Mesothelial cell of epicardium (in vitro differentiated cells): ENCODE data around the gene TMEM141. TPM values are rescaled to one million over a fixed set of nuclear protein-coding genes. Genes with fewer than 3 reads are reported as not detected.

Experiments used
- DNase-seq, 2 experiments: peaks; one replicate each; pipeline ENCODE4 v3.0.0; 2021; ENCODE audit warnings: low spot score in 2 of 2; ENCODE audit not compliant: unreplicated experiment in 2 of 2
- H3K27ac Mint-ChIP-seq: 2 replicates; pipeline ENCODE4 v1.8.0; 2021; ENCODE audit warnings: mixed read lengths
- H3K27me3 Mint-ChIP-seq: 2 replicates; pipeline ENCODE4 v1.8.0; 2021; ENCODE audit warnings: low read depth, mixed read lengths
- H3K36me3 Mint-ChIP-seq: 2 replicates; pipeline ENCODE4 v1.8.0; 2021; ENCODE audit warnings: mixed read lengths
- H3K4me1 Mint-ChIP-seq: 2 replicates; pipeline ENCODE4 v1.8.0; 2021; ENCODE audit warnings: mixed read lengths
- H3K4me3 Mint-ChIP-seq: 2 replicates; pipeline ENCODE4 v1.8.0; 2021; ENCODE audit warnings: mild to moderate bottlenecking, moderate library complexity, mixed read lengths
- H3K9me3 Mint-ChIP-seq: 2 replicates; pipeline ENCODE4 v1.8.0; 2021; ENCODE audit warnings: mixed read lengths
- CTCF ChIP-seq: fragments of 200-600 bp; sonication (generic); IDR thresholded peaks from one replicate; pipeline ENCODE4 v1.5.0; 2021; ENCODE audit warnings: antibody characterized with exemption; ENCODE audit not compliant: unreplicated experiment
- total RNA-seq: library from RNA; stranded (reverse); gene quantifications from 3 replicates; pipeline ENCODE4 v1.2.1, GENCODE V29; 2021

The TMEM141 gene
- total RNA-seq, 1 donor from 2014 or later, result 71.7 TPM

- no peak for DNase-seq
- no peak for TF ChIP-seq CTCF
- Mint-ChIP-seq H3K36me3 (no peaks in the 10 kb centered on the region), H3K27me3 (peaks cover 2% of the 10 kb centered on the region), H3K4me3 (no peak overlapping the region), H3K4me1 (peaks cover 11% of the 10 kb centered on the region), H3K9me3 (no peaks in the 10 kb centered on the region), H3K27ac (no peak overlapping the region)
Measured at GRCh38 chr9:136745389-136746154, 45.6 kb upstream of the TMEM141 start.

- peaks cover 11% of the 10 kb centered on the region for H3K4me1 Mint-ChIP-seq
- DNase-seq, result no peak
- no peak overlapping the region for H3K4me3 Mint-ChIP-seq
- H3K36me3 Mint-ChIP-seq, result no peaks in the 10 kb centered on the region
- peaks cover 5% of the 10 kb centered on the region for H3K27me3 Mint-ChIP-seq
- no peaks in the 10 kb centered on the region for H3K9me3 Mint-ChIP-seq
- no peak overlapping the region for H3K27ac Mint-ChIP-seq
- no peak for TF ChIP-seq CTCF
Measured at GRCh38 chr9:136746155-136746490, 45.0 kb upstream of the TMEM141 start.

- Mint-ChIP-seq H3K9me3 (peaks cover 3% of the 10 kb centered on the region), H3K27me3 (peaks cover 7% of the 10 kb centered on the region), H3K4me1 (peaks cover 8% of the 10 kb centered on the region), H3K27ac (no peak overlapping the region), H3K36me3 (no peaks in the 10 kb centered on the region), H3K4me3 (no peak overlapping the region)
- DNase-seq, result no peak
- TF ChIP-seq CTCF, result no peak
Measured at GRCh38 chr9:136746621-136747020, 44.5 kb upstream of the TMEM141 start.

- peaks cover 12% of the 10 kb centered on the region for H3K27me3 Mint-ChIP-seq
- H3K27ac Mint-ChIP-seq, result no peak overlapping the region
- H3K4me3 Mint-ChIP-seq, result no peak overlapping the region
- peaks cover 4% of the 10 kb centered on the region for H3K4me1 Mint-ChIP-seq
- no peak for DNase-seq
- H3K36me3 Mint-ChIP-seq, result no peaks in the 10 kb centered on the region
- H3K9me3 Mint-ChIP-seq, result peaks cover 11% of the 10 kb centered on the region
- TF ChIP-seq CTCF, result no peak
Measured at GRCh38 chr9:136747161-136748060, 43.7 kb upstream of the TMEM141 start.

- Mint-ChIP-seq H3K27ac (no peak within 1 kb of the TSS), H3K9me3 (peaks cover 15% of the 10 kb centered on the region), H3K36me3 (no peaks in the 10 kb centered on the region), H3K27me3 (peaks cover 16% of the 10 kb centered on the region), H3K4me3 (no peak within 1 kb of the TSS), H3K4me1 (no peaks in the 10 kb centered on the region)
- TF ChIP-seq CTCF, result no peak
- no peak for DNase-seq
Measured at GRCh38 chr9:136748201-136748600, 42.9 kb upstream of the TMEM141 start, which contains the start of gene LCN6. Gene LCN6 (minus strand): TSS chr9:136748525. CDS start chr9:136748483, 42 bp downstream.
